Endodermal cell (in vitro differentiated cells): ENCODE results near the gene GNPNAT1. TPM values are rescaled to one million over a fixed set of nuclear protein-coding genes. Genes with fewer than 3 reads are reported as not detected.

Experiments used
- DNase-seq: peaks from one replicate; pipeline ENCODE4 v3.0.0-alpha.2; 2017
- H3K27ac ChIP-seq: 2 replicates; pipeline ENCODE4 v1.5.1; 2013; ENCODE audit warnings: mild to moderate bottlenecking, low read depth, low read length, moderate library complexity
- H3K27me3 ChIP-seq: 2 replicates; pipeline ENCODE4 v1.6.1; 2013; ENCODE audit warnings: mild to moderate bottlenecking, low read length, moderate library complexity; ENCODE audit not compliant: insufficient read depth, control insufficient read depth, poor library complexity, severe bottlenecking
- H3K36me3 ChIP-seq: 2 replicates; pipeline ENCODE4 v1.7.0; 2013; ENCODE audit warnings: mild to moderate bottlenecking, low read length, moderate library complexity; ENCODE audit not compliant: control insufficient read depth, insufficient read depth
- H3K4me1 ChIP-seq: one replicate; pipeline ENCODE4 v1.7.0; 2013; ENCODE audit warnings: low read length; ENCODE audit not compliant: control insufficient read depth, insufficient read depth
- H3K4me3 ChIP-seq: 2 replicates; pipeline ENCODE4 v1.5.1; 2013; ENCODE audit warnings: mild to moderate bottlenecking, low read length, moderate library complexity
- H3K9ac ChIP-seq: 2 replicates; pipeline ENCODE4 v1.6.1; 2013; ENCODE audit warnings: mild to moderate bottlenecking, low read length, moderate library complexity; ENCODE audit not compliant: poor library complexity, severe bottlenecking; ENCODE audit errors: extremely low read depth
- H3K9me3 ChIP-seq: 2 replicates; pipeline ENCODE4 v1.6.1; 2013; ENCODE audit warnings: mild to moderate bottlenecking, low read length, moderate library complexity; ENCODE audit not compliant: control insufficient read depth
- H3K27ac Mint-ChIP-seq: 2 replicates; pipeline ENCODE4 v1.8.0; 2020; ENCODE audit warnings: mixed read lengths
- H3K27me3 Mint-ChIP-seq: 2 replicates; pipeline ENCODE4 v1.8.0; 2021; ENCODE audit warnings: mild to moderate bottlenecking, mixed read lengths; ENCODE audit not compliant: insufficient read depth
- H3K36me3 Mint-ChIP-seq: 2 replicates; pipeline ENCODE4 v1.8.0; 2020; ENCODE audit warnings: low read depth, mixed read lengths
- H3K4me1 Mint-ChIP-seq: 2 replicates; pipeline ENCODE4 v1.8.0; 2020; ENCODE audit warnings: mixed read lengths
- H3K4me3 Mint-ChIP-seq: 2 replicates; pipeline ENCODE4 v1.8.0; 2020; ENCODE audit warnings: mild to moderate bottlenecking, moderate library complexity, mixed read lengths
- H3K9me3 Mint-ChIP-seq: 2 replicates; pipeline ENCODE4 v1.8.0; 2020; ENCODE audit warnings: mild to moderate bottlenecking, mixed read lengths
- CTCF ChIP-seq: fragments of 200-600 bp; sonication (generic); conservative IDR thresholded peaks from 2 replicates; pipeline ENCODE4 v1.5.0; 2021; ENCODE audit warnings: antibody characterized with exemption, mild to moderate bottlenecking
- WGBS, 2 experiments: methylation state at CpG; one replicate each; pipeline versions ENCODE4 v1.1.5 to v1.1.7; 2013; ENCODE audit warnings: missing lambda C conversion rate in 2 of 2, mixed read lengths in 1 of 2; ENCODE audit not compliant: insufficient coverage in 1 of 2, insufficient read length in 1 of 2; 5-methylcytosine and 5-hydroxymethylcytosine counted together
- total RNA-seq, 2 donors: library from RNA; stranded (reverse); fragmentation: NEBNext Ultra II Directional in 1 of 2; extraction: Animal tissue kit (Norgen Biotek cat#: 25700) in 1 of 2; gene quantifications; 2 replicates in 1 of 2; 3 replicates in 1 of 2; pipeline ENCODE4 v1.2.1, GENCODE V29; 2021

The GNPNAT1 gene
- total RNA-seq, 2 donors from 2014 or later = 68.4 to 78.2 TPM

- peaks cover 10% of the 10 kb centered on the region for H3K4me1 ChIP-seq
- H3K4me1 Mint-ChIP-seq = peaks cover 34% of the 10 kb centered on the region
- H3K27ac ChIP-seq = no peak overlapping the region
- no peak for DNase-seq
- no peak overlapping the region for H3K4me3 ChIP-seq
- H3K27me3 Mint-ChIP-seq = no peaks in the 10 kb centered on the region
- H3K27me3 ChIP-seq = no peaks in the 10 kb centered on the region
- H3K36me3 ChIP-seq = no peaks in the 10 kb centered on the region
- H3K9me3 ChIP-seq = no peaks in the 10 kb centered on the region
- H3K27ac Mint-ChIP-seq = no peak overlapping the region
- no peak overlapping the region for H3K4me3 Mint-ChIP-seq
- TF ChIP-seq CTCF = no peak
- H3K9ac ChIP-seq = no peak overlapping the region
- no peaks in the 10 kb centered on the region for H3K36me3 Mint-ChIP-seq
- WGBS, 2 experiments = 70 to 97% methylated on average over 3 of the region's 4 CpGs
- no peaks in the 10 kb centered on the region for H3K9me3 Mint-ChIP-seq
Measured at GRCh38 chr14:52825085-52825484, 33.7 kb upstream of the GNPNAT1 start.

DNA sequence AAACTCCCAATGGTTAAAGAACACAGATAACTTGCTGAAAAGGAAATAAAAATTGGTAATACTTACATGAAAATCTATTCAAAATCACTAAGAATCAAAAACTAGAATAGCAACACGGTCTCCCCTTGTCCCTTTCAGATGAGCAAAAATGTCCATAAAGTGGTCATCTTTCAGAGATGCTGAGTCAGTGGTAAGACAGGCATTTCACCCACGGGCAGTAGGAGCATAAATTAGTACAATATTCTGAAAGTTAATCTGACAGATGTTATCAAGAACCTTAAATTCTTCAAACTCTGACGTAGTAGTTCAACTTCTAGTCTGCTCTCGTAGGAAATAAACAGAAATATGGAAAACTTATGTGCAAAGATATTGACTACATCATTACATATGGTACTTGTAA, 33.1 kb upstream of the GNPNAT1 start:
- Mint-ChIP-seq H3K27me3 (no peaks in the 10 kb centered on the region), H3K4me1 (peaks cover 29% of the 10 kb centered on the region), H3K4me3 (no peak overlapping the region), H3K27ac (no peak overlapping the region), H3K9me3 (no peaks in the 10 kb centered on the region), H3K36me3 (no peaks in the 10 kb centered on the region)
- no peak for TF ChIP-seq CTCF
- DNase-seq = no peak
- peaks cover 6% of the 10 kb centered on the region for H3K4me1 ChIP-seq
- H3K9ac ChIP-seq = no peak overlapping the region
- no peak overlapping the region for H3K27ac ChIP-seq
- 50 to 96% methylated on average over 1 to 4 of the region's 4 CpGs for WGBS, 2 experiments
- H3K27me3 ChIP-seq = no peaks in the 10 kb centered on the region
- no peak overlapping the region for H3K4me3 ChIP-seq
- H3K36me3 ChIP-seq = no peaks in the 10 kb centered on the region
- no peaks in the 10 kb centered on the region for H3K9me3 ChIP-seq

DNA sequence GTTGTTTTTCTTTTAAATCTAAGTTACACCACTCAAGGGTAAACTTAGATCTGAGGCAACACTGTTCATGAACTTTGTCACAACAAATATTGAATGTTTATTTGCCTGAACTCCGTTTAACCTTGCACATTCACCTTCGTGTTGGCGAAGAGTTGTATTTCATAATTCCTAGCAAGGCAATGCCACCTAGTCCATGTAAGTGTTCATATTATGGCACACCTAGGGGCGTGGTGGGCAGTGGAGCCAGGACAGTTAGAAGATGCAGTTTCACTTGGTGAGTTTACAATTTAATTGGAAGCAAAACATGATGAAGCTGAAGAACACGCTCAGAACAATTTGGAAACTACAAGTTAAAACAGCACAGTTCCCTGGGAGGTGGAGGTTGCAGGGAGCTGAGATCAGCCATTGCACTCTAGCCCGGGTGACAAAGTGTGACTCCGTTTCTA, 30.4 kb upstream of the GNPNAT1 start:
- no peaks in the 10 kb centered on the region for H3K36me3 Mint-ChIP-seq
- Histone ChIP-seq H3K36me3 (no peaks in the 10 kb centered on the region), H3K27me3 (no peaks in the 10 kb centered on the region), H3K9me3 (no peaks in the 10 kb centered on the region), H3K27ac (no peak overlapping the region), H3K9ac (no peak overlapping the region), H3K4me1 (no peaks in the 10 kb centered on the region), H3K4me3 (no peak overlapping the region)
- H3K9me3 Mint-ChIP-seq = no peaks in the 10 kb centered on the region
- peaks cover 9% of the 10 kb centered on the region for H3K4me1 Mint-ChIP-seq
- no peak overlapping the region for H3K27ac Mint-ChIP-seq
- WGBS, 2 experiments = 90 to 94% methylated on average over 3 to 6 of the region's 7 CpGs
- H3K4me3 Mint-ChIP-seq = no peak overlapping the region
- TF ChIP-seq CTCF = no peak
- no peaks in the 10 kb centered on the region for H3K27me3 Mint-ChIP-seq
- no peak for DNase-seq
